GM04503 (cell line): ENCODE results near the gene SNUPN.
"Not testable (repeated sequence)": the region's sequence is repeated elsewhere in the genome, so short reads cannot be mapped to it uniquely, and the experiment has no call there.

Experiments
- DNase-seq: peaks from one replicate; pipeline ENCODE4 v3.0.0-alpha.2; 2012; ENCODE audit warnings: low read depth

The SNUPN gene

DNA sequence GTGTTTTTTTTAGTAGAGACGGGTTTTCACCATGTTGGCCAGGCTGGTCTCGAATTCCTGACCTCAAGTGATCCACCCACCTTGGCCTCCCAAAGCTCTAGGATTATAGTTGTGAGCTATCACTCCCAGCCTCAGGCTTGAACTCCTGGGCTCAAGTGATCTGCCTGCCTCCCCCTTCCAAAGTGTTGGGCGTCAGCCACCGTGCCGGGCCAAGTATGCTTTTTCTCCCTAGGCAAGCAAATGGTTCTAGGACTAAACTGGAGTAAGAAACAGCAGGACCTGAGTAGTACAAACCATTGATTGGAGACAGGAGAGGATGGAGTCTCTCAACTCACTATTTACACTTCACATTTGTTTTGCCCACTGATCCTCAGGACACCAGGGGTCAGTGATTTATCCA, 41.8 kb downstream of the SNUPN start:
- no peak for DNase-seq

GRCh38 chr15:75582943-75583342, 42.6 kb downstream of the SNUPN start:
- not testable (repeated sequence) for DNase-seq

DNA sequence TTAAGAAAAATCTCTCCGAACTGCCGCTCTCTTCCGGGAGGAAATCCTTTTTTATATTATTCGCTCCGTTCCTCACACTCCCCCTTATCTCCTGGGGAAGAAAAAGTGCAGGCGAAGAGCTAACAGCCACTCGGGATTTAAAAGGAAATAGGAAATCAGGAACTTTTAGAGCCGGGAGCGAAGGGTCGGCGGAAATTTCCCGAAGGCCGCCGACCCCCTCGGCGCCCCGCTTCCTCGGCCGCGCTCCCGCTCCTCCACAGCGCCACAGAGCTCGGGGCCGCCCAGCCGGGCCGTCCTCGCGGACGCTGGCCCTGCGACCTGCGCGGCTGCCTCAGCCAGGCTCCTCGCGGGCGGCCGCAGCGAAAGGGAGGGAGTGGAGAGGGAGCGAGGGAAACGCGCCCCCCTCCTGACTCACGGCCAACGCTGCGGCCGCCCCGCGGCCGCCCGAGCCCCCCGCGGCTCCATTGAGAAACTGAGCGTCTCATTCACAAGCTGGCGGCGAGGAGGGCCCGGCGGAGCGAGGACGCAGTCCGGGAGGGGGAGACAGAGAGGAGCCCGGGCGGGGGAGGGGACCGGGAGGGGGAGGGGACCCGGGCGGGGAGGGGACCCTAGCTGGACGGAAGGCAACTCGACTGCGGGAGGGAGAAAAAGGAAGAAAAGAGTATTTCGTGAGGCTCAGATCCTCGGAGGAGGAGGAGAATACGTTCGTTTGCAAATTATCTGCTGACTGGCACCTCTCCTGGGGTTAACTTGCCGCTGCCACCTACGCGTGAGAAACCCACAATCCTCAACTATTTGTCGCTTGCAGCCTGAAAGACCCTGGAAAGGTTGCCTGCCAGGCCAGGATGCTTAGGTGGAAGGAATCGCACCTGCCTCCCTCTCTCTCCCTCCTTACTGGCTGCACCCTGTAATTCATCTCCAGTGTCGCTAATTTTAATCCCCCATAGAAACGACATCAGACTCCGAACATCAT, 46.3 kb downstream of the SNUPN start, which contains the start of gene PTPN9:
PTPN9 (minus strand) TSS at position 368 of the 973 bp plus-strand sequence. CDS start 539 bp downstream, outside the sequence.
- no peak for DNase-seq

- DNase-seq = no peak
Observed at GRCh38 chr15:75578173-75578947, 47.2 kb downstream of the SNUPN start.

DNA sequence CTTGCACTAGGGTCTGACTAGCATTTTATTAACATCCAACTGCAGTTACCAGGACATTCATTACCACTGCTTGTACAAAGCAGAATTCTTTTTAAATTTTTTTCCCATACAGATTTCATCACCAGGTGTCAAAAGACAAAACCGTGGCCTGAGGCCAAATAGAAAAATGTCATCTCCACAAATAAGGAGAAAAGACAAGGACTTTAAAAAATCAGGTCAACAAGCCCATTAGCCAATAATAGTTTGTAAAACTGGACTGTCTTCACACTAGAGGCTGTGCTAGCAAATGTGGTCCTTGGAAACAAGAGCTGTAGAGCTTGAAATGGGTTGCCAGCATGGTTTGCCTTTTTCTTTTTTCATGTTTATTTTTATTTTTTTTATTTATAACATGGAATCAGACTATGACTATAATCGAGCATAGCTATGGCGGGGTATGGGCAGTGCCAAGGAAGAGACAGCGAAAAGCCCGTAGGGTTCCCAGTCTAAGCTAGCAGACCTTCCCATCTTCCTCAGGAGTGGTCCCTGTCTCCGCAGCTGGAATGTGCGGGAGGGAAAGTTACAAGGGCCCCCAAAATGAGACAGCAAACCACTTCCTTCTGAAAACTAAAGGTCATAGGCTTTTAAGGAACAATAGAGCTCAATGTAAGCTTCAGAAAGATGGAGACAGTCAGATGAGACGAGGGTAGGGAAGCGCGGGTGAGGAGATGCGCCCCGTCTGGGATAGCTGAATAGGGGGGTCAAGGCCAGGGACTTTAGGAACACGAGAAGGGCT, 47.9 kb downstream of the SNUPN start:
- DNase-seq = no peak

GRCh38 chr15:75573648-75574384, 51.7 kb downstream of the SNUPN start:
- no peak for DNase-seq

GRCh38 chr15:75570126-75570845, 55.2 kb downstream of the SNUPN start:
- DNase-seq = no peak

DNA sequence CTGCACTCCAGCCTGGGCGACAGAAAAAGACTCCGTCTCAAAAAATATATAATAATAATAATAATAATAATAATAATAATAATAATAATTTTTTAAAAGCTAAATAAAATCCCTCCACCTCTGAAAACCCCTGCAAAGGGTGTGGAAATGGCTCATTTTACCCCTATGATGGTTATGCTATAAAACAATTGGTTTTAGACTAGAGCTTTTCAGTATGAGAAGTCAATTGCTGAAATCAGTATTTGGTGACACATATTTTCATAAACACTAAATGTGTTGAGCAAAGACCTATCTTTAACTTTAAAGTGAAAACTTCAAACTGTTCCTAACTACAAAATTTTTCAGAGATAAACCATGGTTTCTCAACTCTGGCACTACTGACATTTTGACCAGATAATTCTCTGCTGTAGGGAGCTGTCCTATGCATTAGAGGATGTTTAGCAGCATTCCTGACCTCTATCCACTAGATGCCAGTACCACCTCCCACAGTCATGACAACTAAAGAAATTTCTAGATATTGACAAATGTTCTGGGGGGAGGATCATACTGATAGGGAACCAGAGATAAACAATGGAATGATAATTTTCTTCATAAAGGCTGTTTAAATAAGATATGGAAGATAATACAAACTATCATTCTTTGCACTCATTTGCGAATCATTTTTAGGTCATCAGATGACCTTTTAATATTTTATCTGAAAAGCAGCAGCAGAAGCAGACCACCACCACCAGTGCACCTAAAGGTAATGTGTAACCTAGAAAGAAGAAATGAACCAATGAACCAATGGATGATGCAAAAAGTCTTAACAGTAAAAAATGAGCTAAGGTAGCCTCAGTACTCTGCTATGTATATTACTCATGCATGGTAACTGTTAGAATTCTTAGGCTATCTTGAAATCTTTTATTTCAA, 60.2 kb downstream of the SNUPN start:
- no peak for DNase-seq

- DNase-seq = no peak
Observed at GRCh38 chr15:75561888-75562287, 63.6 kb downstream of the SNUPN start.

- not testable (repeated sequence) for DNase-seq
Observed at GRCh38 chr15:75559360-75559759, 66.2 kb downstream of the SNUPN start.

DNA sequence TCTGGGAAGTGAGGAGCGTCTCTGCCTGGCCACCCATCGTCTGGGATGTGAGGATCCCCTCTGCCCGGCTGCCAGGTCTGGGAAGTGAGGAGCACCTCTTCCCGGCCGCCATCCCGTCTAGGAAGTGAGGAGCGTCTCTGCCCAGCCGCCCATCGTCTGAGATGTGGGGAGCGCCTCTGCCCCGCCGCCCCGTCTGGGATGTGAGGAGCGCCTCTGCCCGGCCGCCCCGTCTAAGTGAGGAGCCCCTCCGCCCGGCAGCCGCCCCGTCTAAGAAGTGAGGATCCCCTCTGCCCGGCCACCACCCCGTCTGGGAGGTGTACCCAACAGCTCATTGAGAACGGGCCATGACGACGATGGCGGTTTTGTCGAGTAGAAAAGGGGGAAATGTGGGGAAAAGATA, 66.6 kb downstream of the SNUPN start:
- not testable (repeated sequence) for DNase-seq

DNA sequence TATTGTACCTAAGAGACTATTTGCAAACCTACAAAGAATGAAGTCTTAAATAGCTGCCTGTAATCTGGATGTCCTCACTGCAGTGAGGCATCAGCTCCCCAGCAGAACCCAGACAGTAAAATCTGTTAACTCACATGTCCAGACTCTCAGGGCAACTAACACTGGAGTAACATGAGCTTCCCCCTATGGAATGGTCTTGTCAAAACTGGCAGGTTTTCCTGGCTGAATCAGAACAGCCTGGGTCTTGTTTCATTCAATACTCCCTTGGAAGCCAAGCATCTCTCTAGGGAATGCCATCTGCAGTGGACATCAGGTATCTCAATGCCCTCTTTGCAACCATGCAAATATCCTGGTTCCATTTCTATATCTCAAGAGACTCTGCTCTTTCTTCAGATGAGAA, 70.8 kb downstream of the SNUPN start:
- no peak for DNase-seq

- no peak for DNase-seq
Observed at GRCh38 chr15:75553659-75554058, 71.9 kb downstream of the SNUPN start.

DNA sequence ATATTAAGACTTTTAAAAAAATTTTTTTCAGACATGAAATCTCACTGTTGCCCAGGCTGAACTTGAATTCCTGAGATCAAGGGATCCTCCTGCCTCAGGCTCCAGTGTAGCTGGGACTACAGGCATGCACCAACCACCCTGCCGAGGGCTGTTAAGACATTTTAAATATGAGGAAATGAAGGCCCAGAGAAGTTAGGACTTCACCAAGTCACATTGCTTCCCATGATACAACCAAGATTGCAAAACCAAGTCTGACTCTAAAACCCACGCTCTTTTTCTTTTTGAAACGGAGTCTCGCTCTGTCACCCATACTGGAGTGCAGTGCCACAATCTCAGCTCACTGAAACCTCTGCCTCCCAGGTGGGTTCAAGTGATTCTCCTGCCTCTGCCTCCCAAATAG, 74.4 kb downstream of the SNUPN start:
- DNase-seq = no peak
